Stimulated activated CD4-positive, alpha-beta T cell treated with anti-CD3 and anti-CD28 coated beads, Interleukin-1b, Interleukin-23, amount 100 ng/mL, for 24 hours (primary cell): Measurements from ENCODE around the gene PTPRE.
A peak's percentile ranks its signal among the peaks of the same experiment; 100 is the strongest.

Source experiments
- DNase-seq, 4 experiments: peaks; one replicate each; pipeline ENCODE4 v3.0.0-alpha.2; 2020; ENCODE audit warnings: low read depth in 4 of 4, low spot score in 1 of 4

Gene PTPRE, protein sequence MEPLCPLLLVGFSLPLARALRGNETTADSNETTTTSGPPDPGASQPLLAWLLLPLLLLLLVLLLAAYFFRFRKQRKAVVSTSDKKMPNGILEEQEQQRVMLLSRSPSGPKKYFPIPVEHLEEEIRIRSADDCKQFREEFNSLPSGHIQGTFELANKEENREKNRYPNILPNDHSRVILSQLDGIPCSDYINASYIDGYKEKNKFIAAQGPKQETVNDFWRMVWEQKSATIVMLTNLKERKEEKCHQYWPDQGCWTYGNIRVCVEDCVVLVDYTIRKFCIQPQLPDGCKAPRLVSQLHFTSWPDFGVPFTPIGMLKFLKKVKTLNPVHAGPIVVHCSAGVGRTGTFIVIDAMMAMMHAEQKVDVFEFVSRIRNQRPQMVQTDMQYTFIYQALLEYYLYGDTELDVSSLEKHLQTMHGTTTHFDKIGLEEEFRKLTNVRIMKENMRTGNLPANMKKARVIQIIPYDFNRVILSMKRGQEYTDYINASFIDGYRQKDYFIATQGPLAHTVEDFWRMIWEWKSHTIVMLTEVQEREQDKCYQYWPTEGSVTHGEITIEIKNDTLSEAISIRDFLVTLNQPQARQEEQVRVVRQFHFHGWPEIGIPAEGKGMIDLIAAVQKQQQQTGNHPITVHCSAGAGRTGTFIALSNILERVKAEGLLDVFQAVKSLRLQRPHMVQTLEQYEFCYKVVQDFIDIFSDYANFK

DNA sequence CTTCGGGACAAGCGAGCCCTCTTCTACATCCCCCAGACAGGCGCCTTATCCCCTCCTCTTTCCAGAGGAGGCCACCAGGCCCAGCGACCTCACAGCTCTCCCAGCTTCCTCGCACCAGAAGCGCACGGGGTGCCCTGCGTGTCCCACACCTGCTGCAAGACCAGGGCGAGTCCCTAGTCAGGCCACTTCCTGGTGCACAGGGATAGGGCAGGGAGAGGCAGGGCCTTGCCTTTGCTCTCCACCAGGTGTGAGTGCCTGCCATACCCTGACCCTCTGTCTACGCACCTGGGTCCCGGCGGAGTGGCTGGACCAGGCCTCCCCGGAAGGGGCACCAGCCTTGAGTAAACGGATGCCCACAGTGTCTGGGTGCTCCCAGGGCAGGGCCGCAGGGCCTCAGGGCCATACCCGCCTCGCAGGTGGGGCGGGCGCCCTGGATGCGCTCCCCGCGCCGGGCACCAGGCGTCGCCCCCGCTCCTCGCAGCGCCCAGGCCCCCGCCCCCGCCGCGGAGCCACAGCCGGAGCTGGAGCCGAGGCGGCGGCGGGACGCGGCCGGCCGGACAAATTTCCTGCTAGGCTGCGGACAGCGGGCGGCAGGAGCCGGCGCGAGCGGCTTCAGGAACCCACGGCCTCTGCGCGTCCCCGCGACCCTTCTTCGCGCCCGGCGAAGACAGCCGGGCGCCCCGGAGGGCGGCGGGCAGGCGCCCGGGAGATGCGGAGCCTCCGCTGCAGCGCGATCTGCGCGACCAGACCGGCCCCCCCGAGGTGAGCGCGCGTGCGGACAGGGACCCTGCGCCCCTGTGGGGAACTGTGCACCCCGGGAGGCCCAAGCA, at the start of gene PTPRE:
Gene PTPRE (plus strand): TSS at position 556 of the 830 bp plus-strand sequence. CDS start 133,779 bp downstream, outside the sequence.
- peak; percentile 44 to 63 (median 57) for DNase-seq

DNA sequence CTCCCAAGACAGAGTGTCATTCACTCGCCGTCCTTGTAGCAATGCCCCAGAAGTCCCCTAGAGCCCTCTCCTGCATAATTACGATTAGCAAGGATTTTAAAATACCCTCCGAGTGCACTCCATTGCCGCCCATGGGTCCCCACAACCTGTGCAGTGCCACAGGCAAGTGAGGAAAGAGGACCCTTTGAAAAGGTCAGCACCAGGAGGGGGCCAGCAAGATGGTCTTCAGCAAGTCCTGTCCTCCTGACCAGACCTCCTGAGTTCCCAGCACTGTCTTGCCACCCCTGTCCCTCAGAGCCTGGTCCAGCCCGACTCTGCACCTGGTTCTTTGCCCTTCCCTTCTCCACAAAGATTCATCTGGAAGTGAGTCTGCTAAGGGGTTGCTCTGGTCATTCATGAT, 46.3 kb upstream of the PTPRE start:
- no peak for DNase-seq

DNA sequence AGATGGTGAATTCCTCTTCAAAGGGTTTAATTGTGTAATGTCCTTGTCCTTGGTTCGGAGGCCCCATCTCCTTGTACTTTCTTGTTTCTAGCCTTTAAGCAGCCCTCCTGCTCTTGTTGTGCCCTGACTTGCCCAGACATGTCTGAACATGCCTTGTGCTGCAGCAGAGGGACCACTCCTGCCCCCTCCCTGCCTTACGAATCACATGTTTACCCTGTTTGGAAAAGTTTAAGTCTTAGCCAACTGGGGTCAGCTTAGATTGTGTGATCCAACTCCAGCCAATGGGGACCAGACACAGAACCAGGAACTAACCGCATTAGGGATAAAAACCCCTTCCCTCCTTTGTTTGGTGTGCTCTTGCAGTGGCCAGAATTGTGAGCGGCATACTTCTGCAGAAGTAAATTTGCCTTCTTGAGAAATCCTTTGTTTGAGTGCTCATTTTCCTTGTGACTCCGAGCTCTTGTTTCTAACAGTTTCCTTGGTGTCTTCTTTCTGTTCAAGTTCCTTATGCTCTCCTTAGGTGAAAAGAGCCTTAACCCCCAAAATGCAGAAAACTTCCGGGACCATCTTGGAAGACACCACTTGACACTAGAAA, 43.6 kb upstream of the PTPRE start:
- no peak for DNase-seq

DNA sequence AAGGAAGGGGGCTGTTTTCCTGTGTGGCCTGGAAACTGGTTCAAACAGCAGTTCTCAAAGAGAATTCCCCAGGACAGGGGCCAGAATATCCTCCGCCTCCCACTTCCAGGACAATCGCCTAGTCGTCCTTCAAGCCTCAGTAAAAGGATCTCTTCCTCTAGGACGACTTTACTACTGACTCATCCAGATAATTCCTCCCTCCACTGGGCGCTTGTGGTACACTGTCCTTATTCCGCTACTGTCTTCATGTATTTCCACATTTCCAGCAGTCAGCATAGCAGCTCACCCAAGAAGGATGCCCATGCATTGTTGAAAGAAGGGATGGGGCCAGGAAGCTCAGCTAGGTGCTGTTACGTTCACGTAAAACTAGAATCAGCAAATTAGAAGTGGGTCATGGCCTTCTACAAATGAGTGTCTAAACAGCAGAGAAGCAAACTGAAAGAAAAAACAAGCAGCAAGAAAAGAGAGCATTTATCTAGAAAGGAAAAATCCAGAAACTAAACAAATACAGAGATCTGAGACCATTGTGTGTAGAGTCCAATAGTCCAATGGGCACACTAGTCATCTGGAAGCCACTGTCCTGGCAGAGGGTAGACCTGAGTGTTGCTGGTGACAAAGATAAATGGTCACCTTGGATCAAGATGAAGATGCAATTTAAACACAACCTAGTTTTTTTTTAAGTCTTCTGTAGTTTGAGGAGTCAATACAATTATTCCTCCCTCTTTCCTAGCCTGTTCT, 40.5 kb upstream of the PTPRE start:
- DNase-seq: no peak

DNA sequence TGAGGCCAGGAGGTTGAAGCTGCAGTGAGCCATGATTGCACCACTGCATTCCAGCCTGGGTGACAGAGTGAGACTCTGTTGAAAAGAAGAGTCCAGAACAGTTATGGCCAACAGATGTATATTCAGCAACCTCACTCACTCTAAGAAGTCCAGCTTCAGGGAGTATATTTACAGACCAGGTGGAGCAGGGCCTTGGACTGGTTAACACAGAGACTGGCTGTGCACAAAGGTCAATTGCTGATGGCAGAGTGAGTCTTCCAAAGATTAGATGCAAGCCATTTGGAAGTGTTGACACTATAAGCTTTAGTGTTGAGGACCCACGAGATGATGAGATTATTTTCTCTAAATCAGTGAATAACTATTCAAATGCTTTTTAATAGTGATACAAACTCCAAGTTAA, 39.1 kb upstream of the PTPRE start:
- DNase-seq: no peak

DNA sequence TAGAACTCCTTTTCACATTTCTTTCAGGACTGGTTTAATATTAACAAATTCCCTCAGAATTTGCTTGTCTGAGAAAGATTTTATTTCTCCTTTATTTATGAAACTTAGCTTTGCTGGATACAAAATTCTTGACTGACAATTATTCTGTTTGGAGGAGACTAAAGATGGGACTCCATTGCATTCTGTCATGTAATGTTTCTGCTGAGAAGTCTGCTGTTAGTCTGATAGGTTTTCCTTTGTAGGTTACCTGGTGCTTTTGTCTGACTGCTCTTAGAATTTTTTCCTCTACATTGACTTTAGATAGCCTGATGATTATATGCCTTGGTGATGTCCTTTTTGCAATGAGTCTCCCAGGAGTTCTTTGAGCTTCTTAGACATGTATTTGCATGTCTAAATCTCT, 37.6 kb upstream of the PTPRE start:
- no peak for DNase-seq

DNA sequence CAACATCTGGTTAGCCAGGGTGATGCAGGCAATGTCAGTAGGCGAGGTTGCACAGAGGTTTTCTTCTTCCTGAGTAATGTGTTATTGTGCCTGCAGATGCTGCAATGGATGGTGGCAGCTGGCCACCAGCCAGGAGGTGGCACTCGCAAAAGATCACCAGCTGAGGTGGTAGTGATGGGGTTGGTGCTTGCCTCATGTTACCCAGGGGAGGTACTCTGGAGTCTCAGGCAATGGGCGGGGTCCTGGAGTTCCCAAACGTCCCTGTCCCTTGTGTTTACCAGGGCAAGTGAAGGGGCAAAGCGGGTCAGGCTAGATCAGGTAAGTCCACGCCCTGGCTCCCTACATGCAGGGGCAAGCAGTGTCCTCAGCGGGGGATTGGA, 35.3 kb upstream of the PTPRE start:
- no peak for DNase-seq

DNA sequence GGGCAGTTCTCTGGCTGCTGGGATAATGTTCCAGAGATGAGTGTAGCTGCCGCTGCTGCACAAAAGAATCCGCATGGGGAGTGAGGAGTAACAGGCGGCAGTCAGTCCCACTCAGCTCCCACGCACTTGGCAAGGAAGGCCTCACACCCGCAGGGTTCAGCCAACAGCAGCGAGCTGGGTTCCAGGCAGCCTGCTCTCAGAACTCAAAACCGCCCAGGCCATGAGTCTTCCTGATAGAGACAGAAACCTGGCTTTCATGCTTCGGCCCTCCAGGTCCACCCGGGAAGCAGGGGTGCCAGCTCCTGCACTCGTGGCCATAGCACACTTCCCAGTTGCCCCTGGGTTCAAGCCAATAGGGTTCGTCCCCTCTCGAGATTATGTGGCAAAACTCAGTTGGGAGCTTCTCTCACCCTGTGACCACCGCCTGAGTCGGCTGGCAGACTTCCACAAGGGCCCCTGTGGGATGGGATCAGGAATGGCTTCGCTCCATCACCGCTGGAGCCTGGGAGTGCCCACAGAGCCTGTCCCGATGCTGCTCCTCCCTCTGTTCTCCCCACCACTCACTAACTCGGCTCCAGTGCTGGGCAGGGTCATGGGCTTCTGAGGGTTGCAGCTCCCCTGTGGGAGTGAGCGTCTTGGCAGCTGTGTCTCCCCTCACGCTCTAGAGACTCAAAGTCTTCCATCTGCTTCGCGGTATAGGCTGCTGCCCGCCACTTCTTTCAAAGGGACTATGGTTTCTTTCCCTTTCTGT, 34.7 kb upstream of the PTPRE start:
- DNase-seq: no peak

DNA sequence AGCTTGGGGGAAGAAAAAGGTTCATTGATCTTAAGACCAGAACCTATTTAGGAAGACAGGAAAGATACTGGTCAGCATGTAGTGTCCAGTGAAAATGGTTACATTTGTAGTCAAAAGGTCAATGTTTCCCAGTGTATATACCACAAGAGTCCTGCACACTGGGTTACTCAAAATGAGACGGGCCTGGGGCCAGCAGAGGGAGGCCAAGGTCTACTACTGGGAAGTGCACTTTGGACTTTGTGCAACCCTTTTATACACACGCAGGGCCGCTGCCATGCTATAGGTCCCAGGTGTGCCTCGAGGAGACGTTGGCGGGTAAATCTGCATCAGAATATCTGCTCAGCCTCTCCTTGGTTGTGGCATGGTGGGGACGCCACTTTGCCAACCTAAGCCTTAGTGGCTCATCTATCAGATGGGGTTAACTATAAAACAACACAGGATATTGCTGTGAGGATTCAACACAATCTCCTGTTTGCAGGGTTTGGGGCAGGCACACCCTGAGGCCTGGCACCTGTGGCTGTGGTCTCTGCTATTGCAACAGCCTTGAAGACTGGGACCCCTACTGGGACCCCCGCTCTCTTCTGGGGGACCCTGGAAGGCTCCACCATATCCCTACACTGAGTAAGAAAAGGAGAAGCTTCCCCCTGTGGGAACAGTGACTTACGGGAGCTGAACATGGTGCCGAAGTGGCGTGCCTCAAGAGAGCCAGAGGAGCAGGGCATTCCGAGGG, 33.9 kb upstream of the PTPRE start:
- no peak for DNase-seq

DNA sequence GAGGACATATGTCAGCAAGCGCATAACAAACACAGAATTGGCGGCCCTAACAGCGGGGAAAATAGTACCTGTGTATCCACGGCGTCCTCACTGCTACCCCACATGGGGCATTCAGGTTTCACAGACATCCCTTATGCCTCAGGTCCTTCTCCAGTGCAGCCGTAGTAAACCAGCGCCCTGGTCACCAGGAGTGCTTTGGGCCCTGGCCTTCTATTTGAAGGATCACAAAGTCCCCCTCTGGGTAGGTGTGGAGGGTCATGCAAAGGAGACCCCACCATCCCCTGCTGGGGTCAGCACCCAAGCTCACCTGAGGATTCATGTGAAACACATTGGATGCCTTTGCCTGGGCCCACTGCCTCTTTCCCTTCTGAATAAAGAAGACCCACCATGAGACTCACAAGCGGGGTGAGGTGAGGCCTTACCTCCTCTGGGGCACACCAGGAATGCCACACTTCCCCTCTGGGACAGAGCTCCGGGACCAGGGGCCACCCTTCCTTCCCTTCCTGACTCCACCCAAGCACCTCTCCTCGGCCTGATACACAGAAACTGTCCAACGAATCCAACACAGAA, 32.9 kb upstream of the PTPRE start:
- DNase-seq: no peak

DNA sequence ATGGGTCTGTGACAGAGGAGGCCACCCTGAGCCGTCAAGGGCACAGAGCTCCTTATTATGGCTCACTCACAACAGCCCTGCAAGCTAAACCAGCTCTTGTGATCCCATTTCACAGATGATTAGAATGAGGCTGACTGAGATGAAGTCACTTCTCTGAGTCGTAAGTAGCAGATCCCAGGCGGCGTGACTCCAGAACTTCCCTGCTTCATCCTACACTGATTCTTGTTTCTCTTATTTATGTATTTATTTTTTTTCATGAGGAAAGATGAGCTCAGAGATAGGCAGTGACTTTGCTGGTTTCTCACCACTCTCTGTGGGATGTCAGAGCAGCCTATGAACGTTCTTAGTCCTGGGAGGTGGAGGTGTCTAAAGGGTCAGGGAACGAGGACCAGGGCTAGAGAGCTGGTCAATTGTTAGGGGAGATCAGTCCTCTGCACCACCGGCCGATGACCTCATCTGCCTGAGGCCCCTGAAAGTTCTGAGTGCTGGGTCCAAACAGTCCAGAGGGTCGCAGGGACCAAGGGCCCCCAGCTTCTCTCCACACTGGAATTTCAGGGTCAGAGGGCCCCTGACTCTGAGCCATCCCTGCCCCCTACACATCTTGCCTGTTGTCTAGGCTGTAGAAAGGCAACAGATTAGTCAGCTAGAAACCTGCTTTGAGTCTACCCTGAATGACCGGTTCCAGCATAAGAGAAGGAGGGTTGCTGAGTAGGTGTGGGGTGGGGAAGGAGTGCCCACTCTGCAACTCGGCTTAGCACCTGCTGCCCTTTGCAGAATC, 32.0 kb upstream of the PTPRE start:
- DNase-seq: no peak

DNA sequence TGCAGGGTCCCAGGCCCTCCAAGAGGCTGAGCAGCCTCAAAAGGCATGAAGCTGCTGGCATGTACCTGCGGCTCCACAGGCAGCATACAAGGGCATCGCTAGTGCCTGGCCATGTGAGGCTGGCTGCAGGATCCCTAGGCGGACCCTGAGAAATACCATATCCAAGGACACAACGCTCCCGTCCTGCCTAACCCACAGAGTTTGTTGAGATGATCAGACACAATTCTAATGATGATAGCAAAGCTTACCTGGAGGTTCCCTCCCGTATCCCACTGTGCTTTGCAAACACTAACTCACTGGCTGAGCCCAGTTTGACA, 31.5 kb upstream of the PTPRE start:
- no peak for DNase-seq

DNA sequence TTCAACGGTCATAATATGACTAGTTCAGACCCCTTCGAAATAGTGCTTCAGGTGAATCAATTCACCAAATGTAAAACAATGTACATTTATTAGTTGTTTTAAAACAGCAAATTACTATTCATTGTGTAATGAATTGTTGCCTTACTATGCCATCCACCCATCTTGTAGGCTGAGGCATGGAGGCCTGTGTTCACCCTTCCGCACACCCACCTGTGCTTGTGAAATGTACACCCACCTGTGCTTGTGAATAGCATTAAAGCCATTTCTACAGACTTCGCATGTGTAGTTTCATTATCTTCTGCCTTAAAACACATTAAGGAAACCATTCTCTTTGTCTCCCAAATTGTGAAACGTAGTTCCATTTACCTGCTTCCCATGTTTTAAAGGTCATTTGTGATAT, 31.0 kb upstream of the PTPRE start:
- DNase-seq: no peak

DNA sequence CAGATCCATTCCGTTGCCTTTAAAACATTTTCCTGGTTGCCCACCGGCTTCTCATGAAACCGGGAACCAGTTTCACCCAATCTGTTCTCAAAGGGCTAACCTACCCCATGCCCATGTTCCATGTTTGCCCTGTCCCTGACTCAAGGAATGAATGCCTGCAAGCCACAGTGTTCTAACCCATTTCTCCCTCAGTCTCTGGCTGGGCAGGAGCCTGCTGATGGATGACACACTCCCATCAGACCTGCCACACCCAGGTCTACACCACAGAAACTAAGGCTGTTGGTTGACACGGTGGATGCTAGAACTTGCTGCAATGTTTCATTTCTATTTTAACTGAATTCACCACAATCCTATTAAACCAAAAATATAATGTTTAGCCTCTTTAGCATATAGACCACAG, 29.8 kb upstream of the PTPRE start:
- DNase-seq: no peak

DNA sequence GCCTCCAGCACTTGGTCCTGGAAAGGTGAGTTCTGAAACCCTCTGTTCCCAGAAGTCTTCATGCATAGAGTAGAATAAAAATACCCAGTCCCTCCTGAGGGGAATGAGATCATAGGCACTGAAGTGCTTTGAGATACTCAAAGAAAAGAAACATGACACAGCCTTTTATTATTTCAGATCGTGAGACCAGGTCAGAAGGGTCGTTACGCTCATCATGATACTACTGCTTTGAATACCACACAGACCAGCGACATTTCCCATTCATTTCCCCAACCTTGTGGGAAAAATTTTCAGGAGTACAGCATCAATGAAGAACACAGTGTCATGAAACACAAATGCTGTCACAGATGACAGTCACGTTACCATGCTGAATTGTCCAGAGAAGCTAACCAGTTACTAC, 29.2 kb upstream of the PTPRE start:
- DNase-seq: no peak

DNA sequence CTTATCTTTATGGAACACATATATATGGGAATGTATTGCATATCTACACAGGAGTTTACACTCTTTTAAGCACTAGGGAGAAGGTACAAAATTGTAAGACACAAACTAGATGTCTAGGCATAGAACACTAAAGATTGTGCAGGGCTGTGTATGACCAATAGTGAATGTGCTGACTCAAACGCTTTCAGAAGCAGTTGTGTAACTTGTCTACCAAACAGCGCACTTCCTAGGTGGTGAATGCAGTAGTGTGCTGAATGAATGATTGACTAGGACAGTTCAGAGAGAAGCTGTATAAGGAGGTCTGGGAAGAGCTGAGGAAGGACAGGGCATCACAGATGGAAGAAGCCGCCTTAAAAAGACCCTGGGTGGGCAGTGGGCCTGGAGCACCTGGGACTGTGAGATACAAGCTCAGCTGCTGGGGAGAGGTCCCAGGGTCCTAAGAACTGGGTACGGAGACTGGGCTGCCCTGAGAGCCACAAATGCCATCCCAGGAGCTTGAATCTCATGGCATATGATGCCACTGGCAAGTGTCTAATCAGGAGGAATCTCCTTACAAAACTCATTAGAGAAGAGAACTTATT, 28.3 kb upstream of the PTPRE start:
- no peak for DNase-seq

DNA sequence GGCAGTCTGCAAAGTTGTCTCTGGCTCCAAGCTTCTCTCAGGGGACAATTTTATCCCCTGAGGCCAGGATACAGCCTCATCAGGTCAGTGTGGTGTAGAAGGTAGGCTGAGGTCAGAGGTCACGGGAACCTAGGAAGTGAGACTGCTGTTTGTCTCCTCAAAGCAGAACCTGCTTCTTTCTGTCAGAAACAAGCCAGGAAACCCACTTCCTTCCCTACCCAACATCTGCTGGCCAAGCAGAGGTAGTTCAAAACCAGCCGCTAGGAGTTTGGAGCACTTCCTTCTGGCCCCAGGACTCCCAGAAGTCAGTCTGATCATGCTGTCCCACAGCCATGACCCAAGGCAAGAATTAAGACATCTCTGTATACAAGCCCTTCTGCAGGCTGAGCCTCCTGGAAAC, 26.3 kb upstream of the PTPRE start:
- DNase-seq: no peak

DNA sequence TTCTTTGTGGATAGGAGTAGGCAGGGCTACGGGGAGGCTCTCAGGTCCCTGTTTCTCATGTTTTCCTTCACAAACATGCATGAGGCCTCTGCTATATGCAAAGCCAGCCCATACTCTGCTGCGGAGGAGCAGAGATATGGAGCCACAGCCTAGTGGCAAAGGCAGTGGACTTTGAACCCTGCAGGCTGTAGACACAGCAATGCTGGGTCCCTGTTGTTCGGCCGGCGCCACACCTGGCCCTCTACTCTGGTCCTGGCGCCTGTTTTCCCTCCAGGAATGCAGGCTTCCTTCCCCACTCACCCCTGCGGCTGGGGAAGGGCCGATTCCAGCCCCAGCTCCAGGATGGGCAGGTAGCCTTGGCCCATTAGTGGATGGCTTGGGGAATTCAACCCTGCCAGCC, 25.6 kb upstream of the PTPRE start:
- DNase-seq: no peak
